Esophagus muscularis mucosa (tissue), 4 donors: ENCODE data around the gene TMEM131. TPM values are rescaled to one million over a fixed set of nuclear protein-coding genes. Genes with fewer than 3 reads are reported as not detected.

Experiments used
- DNase-seq: peaks from one replicate; pipeline ENCODE4 v3.0.0-alpha.2; 2017; ENCODE audit errors: extremely low spot score
- H3K27ac ChIP-seq, 4 donors: fragments of 200-600 bp; sonication (generic); replicated peaks in 1 of 4; 1 replicate in 3 of 4; 2 replicates in 1 of 4; pipeline ENCODE4 v1.5.1; 2016 to 2019; ENCODE audit warnings: mild to moderate bottlenecking in 1 of 4
- H3K27me3 ChIP-seq, 4 donors: fragments of 200-600 bp; sonication (generic); one replicate each; pipeline versions ENCODE4 v1.5.1 to v1.6.0; 2016 to 2019
- H3K36me3 ChIP-seq, 4 donors: fragments of 200-600 bp; sonication (generic); one replicate each; pipeline ENCODE4 v1.5.1; 2016 to 2019
- H3K4me1 ChIP-seq, 4 donors: fragments of 200-600 bp; sonication (generic); one replicate each; pipeline ENCODE4 v1.5.1; 2016 to 2019
- H3K4me3 ChIP-seq, 4 donors: fragments of 200-600 bp; sonication (generic); 1 replicate in 2 of 4; 2 replicates in 2 of 4; pipeline ENCODE4 v1.5.1; 2016 to 2019; ENCODE audit warnings: mild to moderate bottlenecking in 4 of 4, moderate library complexity in 1 of 4
- H3K9me3 ChIP-seq, 4 donors: fragments of 200-600 bp; sonication (generic); 1 replicate in 3 of 4; 2 replicates in 1 of 4; pipeline ENCODE4 v1.5.1; 2016 to 2019
- EP300 ChIP-seq: sonication (generic); formaldehyde crosslinking; IDR thresholded peaks from one replicate; pipeline ENCODE4 v1.6.1; 2017; ENCODE audit warnings: antibody characterized with exemption
- POLR2A ChIP-seq: fragments of 450-650 bp; IDR thresholded peaks from one replicate; pipeline ENCODE4 v1.6.1; 2017; ENCODE audit warnings: antibody characterized with exemption, moderate library complexity, mild to moderate bottlenecking, low read depth
- POLR2AphosphoS5 ChIP-seq, 2 donors: sonication (generic); formaldehyde crosslinking; IDR thresholded peaks; one replicate each; pipeline ENCODE4 v1.6.1; 2017; ENCODE audit warnings: antibody characterized with exemption in 2 of 2
- WGBS: methylation state at CpG from one replicate; pipeline ENCODE4 v1.1.5; 2018; 5-methylcytosine and 5-hydroxymethylcytosine counted together
- intact Hi-C: fragments of 100-400 bp; cut with DNase I; formaldehyde crosslinking; loops from one replicate; pipeline ENCODE4 v1.15.1; 2023
- total RNA-seq, 4 donors: library from RNA; depleted of rRNA; stranded (reverse); fragments of >200 nt; gene quantifications; one replicate each; pipeline versions ENCODE4 v1.1.0 to v1.2.1, GENCODE V29; 2016
- TF ChIP-seq, protein P1 (sequence below), 3 experiments: fragments of 200-600 bp in 2 of 3; fragments of 450-650 bp in 1 of 3; sonication (generic) in 2 of 3; IDR thresholded peaks; one replicate each; pipeline ENCODE4 v1.5.1; 2017 to 2019; ENCODE audit warnings: antibody characterized with exemption in 3 of 3, mild to moderate bottlenecking in 2 of 3, moderate library complexity in 1 of 3

Gene TMEM131
- total RNA-seq, 4 donors from 2014 or later, result 23.9 to 34.1 (median 26.5) TPM

DNA sequence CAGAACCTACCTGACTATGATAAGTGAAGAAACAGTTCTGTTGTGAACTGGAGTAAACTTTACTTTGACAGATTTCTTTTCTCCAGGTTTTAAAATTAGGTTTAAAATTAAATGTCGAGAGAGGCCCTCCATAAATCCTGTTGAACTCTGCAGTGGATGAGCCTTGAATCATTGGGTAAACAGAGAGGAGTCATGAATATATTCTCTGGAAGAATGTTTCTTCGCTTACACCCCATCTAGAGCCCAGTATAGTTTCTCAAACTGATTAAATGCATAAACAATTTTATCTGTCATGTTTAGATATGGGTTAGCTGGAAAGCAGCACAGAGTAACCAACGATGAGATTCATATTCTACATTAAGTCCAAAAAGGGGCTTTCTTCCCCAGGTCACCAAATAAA is 198.4 kb downstream of the TMEM131 start:
- H3K4me1 ChIP-seq, result no peaks in the 10 kb centered on the region
- no peaks in the 10 kb centered on the region for H3K27me3 ChIP-seq
- TF ChIP-seq EP300 (no peak), POLR2AphosphoS5 (IDR thresholded peaks at IDR 0.05) (no peak), POLR2A (no peak)
- TF ChIP-seq, protein P1, sequence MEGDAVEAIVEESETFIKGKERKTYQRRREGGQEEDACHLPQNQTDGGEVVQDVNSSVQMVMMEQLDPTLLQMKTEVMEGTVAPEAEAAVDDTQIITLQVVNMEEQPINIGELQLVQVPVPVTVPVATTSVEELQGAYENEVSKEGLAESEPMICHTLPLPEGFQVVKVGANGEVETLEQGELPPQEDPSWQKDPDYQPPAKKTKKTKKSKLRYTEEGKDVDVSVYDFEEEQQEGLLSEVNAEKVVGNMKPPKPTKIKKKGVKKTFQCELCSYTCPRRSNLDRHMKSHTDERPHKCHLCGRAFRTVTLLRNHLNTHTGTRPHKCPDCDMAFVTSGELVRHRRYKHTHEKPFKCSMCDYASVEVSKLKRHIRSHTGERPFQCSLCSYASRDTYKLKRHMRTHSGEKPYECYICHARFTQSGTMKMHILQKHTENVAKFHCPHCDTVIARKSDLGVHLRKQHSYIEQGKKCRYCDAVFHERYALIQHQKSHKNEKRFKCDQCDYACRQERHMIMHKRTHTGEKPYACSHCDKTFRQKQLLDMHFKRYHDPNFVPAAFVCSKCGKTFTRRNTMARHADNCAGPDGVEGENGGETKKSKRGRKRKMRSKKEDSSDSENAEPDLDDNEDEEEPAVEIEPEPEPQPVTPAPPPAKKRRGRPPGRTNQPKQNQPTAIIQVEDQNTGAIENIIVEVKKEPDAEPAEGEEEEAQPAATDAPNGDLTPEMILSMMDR (IDR thresholded peaks at IDR 0.05), result no peak
- no peak overlapping the region for H3K4me3 ChIP-seq
- no peak overlapping the region for H3K27ac ChIP-seq
- intact Hi-C loops, result no loop called here
- no peak for DNase-seq
- WGBS, result 68% methylated on average over 3 of the region's 3 CpGs
- H3K9me3 ChIP-seq, result no peaks in the 10 kb centered on the region
- H3K36me3 ChIP-seq, result peaks cover 3 to 85% (median 54%) of the 10 kb centered on the region in 4 donors

DNA sequence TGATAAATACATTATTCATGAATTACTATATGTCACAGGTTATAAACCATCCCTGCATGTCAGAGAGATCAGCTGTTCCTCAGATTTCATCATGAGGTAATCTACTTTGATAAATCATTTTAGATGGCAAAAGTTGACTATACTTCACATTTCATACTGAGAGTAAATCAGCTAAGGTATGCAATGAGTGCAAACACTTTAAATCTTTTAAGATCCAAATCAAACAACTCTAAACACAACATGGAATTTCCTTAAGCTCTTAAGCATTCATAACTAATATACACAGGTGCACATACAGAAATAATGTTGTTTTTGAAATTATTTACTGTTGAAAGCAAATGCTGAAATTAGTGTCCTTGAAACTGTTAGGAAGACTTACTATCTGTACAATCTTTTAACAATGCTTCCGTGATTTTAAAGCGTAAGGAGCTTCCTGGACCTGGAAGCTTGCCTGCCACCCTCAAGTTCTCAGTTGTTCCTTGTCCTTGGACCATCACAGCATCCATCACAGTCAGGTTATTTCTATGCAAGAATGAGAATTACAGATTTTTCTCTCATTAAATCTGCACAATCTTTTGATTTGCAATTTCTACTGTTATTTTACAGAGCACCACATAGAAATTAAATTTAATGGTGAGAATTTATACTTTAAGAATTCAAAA is 199.2 kb downstream of the TMEM131 start:
- Histone ChIP-seq H3K4me3 (no peak overlapping the region), H3K4me1 (no peaks in the 10 kb centered on the region), H3K9me3 (no peaks in the 10 kb centered on the region), H3K27ac (no peak overlapping the region), H3K27me3 (no peaks in the 10 kb centered on the region), H3K36me3 (peaks cover 4 to 85% (median 57%) of the 10 kb centered on the region in 4 donors)
- WGBS, result 74% methylated on average over 2 of the region's 2 CpGs
- no peak for DNase-seq
- no peak for TF ChIP-seq POLR2AphosphoS5 (IDR thresholded peaks at IDR 0.05)
- TF ChIP-seq, protein P1 (IDR thresholded peaks at IDR 0.05), result no peak
- no peak for TF ChIP-seq EP300
- no peak for TF ChIP-seq POLR2A
- intact Hi-C loops, result no loop called here

DNA sequence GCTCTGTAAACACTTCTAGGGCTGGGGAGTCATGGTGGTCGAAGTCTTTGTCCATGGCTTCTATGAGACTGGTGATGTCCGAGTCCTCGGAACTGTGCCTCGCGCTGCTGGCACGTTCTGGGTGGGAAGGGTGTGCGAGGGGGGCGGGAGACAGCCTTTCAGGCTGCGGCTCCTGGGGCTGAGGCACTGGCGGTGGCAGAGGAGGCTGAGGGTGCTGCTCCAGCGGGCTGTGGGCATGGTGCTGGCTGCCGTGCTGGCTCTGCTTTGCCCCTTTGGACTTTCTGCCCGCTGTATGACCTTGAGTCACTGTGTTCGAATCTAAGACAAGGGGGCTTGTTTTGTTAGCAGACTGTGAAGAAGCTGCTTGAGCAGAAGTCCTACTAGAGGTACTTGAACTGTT is 203.3 kb downstream of the TMEM131 start:
- intact Hi-C loops, result no loop called here
- TF ChIP-seq, protein P1 (IDR thresholded peaks at IDR 0.05), result no peak
- Histone ChIP-seq H3K27ac (no peak overlapping the region), H3K36me3 (peaks cover 7 to 84% (median 45%) of the 10 kb centered on the region in 4 donors), H3K4me1 (no peaks in the 10 kb centered on the region), H3K9me3 (no peaks in the 10 kb centered on the region), H3K4me3 (no peak overlapping the region), H3K27me3 (no peaks in the 10 kb centered on the region)
- DNase-seq, result no peak
- WGBS, result 97% methylated on average over 8 of the region's 14 CpGs

DNA sequence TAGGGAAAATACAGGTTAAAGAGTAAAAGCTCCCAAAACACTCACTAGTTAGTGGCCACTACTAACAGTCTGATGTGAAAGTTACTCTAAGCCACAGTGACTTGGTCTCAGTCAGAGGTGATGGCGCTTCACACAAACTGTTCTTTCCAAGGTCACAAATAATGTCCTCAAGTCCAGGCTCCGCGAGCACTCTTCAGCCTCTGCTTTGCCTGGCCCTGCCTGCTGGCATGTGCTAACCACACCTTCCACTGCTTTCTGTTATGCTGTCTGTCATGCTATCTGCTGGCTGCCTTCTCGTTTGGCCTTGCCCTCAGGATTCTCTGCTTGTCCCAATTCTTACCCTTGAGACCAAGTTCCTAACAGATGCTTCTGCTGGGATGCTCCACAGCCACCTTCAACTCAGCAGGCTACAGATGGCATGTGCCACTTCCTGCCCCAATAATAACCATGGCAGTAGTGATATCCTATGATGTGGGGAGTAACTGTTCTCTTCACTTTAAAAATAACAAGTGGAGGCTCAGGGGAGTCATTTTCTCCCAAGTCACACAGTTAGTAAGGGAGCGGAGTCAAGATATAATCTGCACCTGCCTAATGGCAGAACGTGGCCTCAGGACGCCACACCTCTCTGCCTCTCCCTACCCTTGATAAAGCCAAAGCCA is 206.6 kb downstream of the TMEM131 start:
- TF ChIP-seq, protein P1 (IDR thresholded peaks at IDR 0.05), result no peak
- TF ChIP-seq EP300, result no peak
- no peak for TF ChIP-seq POLR2AphosphoS5 (IDR thresholded peaks at IDR 0.05)
- TF ChIP-seq POLR2A, result no peak
- 92% methylated on average over 7 of the region's 7 CpGs for whole genome bisulfite sequencing
- no peak overlapping the region for H3K27ac ChIP-seq
- H3K9me3 ChIP-seq, result no peaks in the 10 kb centered on the region
- no peaks in the 10 kb centered on the region for H3K4me1 ChIP-seq
- no peak overlapping the region for H3K4me3 ChIP-seq
- no peak for DNase-seq
- H3K27me3 ChIP-seq, result no peaks in the 10 kb centered on the region
- peaks cover 7 to 76% (median 34%) of the 10 kb centered on the region in 4 donors for H3K36me3 ChIP-seq
- intact Hi-C loops, result no loop called here
